Chondrocyte (in vitro differentiated cells): ENCODE data around the gene CFD. TPM values are rescaled to one million over a fixed set of nuclear protein-coding genes. Genes with fewer than 3 reads are reported as not detected.

ENCODE experiments used
- DNase-seq: peaks from one replicate; pipeline ENCODE4 v3.0.0; 2021; ENCODE audit warnings: mixed read lengths, low spot score
- H3K27ac Mint-ChIP-seq: one replicate; pipeline ENCODE4 v1.8.0; 2021; ENCODE audit warnings: mild to moderate bottlenecking, moderate library complexity, mixed read lengths; ENCODE audit not compliant: unreplicated experiment
- H3K27me3 Mint-ChIP-seq: 2 replicates; pipeline ENCODE4 v1.8.0; 2021; ENCODE audit warnings: low read depth, mixed read lengths
- H3K36me3 Mint-ChIP-seq: 2 replicates; pipeline ENCODE4 v1.8.0; 2021; ENCODE audit warnings: low read depth, mixed read lengths
- H3K4me1 Mint-ChIP-seq: 2 replicates; pipeline ENCODE4 v1.8.0; 2021; ENCODE audit warnings: low read depth, mild to moderate bottlenecking, mixed read lengths
- H3K4me3 Mint-ChIP-seq: one replicate; pipeline ENCODE4 v1.8.0; 2021; ENCODE audit warnings: mild to moderate bottlenecking, moderate library complexity, mixed read lengths; ENCODE audit not compliant: unreplicated experiment
- H3K9me3 Mint-ChIP-seq: 2 replicates; pipeline ENCODE4 v1.8.0; 2021; ENCODE audit warnings: low read depth, mixed read lengths
- CTCF ChIP-seq: fragments of 200-600 bp; sonication (generic); IDR thresholded peaks from 2 replicates; pipeline ENCODE4 v1.5.0; 2021; ENCODE audit warnings: antibody characterized with exemption, mild to moderate bottlenecking, moderate library complexity
- total RNA-seq: library from RNA; stranded (reverse); gene quantifications from 3 replicates; pipeline ENCODE4 v1.2.1, GENCODE V29; 2021

Gene CFD
- total RNA-seq, 1 donor from 2014 or later: 1.8 TPM

DNA sequence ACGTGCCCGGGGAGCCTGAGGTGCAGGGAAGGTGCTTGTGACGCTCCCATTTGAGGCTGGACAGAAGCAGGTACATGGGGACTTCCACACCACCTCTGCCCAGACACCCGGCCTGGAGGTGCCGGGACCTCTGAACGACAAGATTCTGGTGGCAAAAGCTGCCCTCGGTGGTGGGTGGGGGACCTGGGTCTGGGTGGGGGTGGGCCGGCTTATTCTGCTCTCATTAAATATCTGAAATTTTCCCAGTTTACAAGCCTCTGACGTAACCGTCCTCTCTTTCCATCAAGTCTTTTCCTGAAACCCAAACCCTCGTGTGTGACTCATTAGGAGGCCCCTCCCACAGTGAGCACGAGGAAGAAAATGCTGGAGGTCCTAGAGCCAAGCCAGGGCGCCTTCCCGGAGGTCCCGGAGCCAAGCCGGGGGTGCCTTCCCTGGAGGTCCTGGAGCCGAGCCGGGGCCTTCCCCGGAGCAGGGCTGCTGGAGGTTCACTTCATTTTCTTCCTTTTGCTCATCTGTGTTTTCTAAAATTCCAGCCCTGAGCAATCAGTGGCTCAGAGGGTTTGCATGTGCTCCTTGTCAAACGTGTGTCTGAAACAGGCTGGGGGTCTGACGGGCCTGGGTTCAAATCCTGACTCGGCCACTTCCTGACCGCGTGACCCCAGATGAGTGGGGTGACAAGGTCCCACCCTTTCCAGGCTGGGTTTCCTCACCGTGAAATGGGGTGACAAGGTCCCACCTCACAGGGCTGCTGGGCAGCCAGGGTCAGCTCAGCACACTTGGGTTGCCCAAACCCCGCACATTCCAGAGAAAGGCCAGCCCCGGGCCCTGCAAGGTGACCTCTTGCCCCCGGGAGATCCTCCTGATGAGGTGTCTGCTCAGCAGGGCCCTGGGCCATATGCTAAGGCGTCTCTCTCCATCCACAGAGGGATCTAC lies 10.0 kb downstream of the CFD start:
- H3K27ac Mint-ChIP-seq: peak overlapping the region; percentile 86

GRCh38 chr19:870314-870713 lies 10.8 kb downstream of the CFD start:
- peak overlapping the region; percentile 86 for H3K27ac Mint-ChIP-seq
- H3K36me3 Mint-ChIP-seq: peaks cover 8% of the 10 kb centered on the region
- H3K27me3 Mint-ChIP-seq: no peaks in the 10 kb centered on the region
- no peak for DNase-seq
- no peak for TF ChIP-seq CTCF
- H3K4me3 Mint-ChIP-seq: no peak overlapping the region
- no peaks in the 10 kb centered on the region for H3K9me3 Mint-ChIP-seq
- peaks cover 45% of the 10 kb centered on the region for H3K4me1 Mint-ChIP-seq

More for the DNA sequence above, 10.0 kb downstream of the CFD start:
- TF ChIP-seq CTCF: no peak
- peaks cover 8% of the 10 kb centered on the region for H3K36me3 Mint-ChIP-seq
- no peaks in the 10 kb centered on the region for H3K9me3 Mint-ChIP-seq
- no peak overlapping the region for H3K4me3 Mint-ChIP-seq
- H3K27me3 Mint-ChIP-seq: no peaks in the 10 kb centered on the region
- peaks cover 45% of the 10 kb centered on the region for H3K4me1 Mint-ChIP-seq
- no peak for DNase-seq

DNA sequence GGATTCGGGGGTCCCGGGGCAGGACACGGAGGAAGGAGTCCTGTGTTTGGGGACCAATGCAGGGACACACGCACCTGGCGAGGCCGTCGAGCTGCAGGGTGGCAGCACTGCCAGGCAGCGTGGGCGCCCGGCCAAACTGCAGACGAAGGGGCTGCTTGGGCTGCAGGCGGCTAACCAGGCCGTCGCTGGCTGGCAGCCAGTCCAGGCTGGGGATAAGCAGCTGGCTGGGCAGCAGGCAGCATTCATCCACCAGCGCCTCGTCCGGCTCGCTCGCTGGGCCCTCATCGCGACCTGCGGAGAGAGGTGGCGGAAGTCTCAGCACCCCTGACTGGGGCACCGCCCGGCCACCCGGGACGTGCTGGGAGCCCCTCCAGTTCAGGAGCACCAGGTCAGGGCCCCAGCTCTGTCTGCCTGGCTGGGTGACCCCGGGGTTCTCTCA lies 11.5 kb downstream of the CFD start:
- H3K4me3 Mint-ChIP-seq: no peak overlapping the region
- H3K36me3 Mint-ChIP-seq: peaks cover 8% of the 10 kb centered on the region
- peak; percentile 93 for DNase-seq
- no peaks in the 10 kb centered on the region for H3K9me3 Mint-ChIP-seq
- H3K27me3 Mint-ChIP-seq: no peaks in the 10 kb centered on the region
- H3K4me1 Mint-ChIP-seq: peaks cover 45% of the 10 kb centered on the region
- TF ChIP-seq CTCF: no peak
- peak overlapping the region; percentile 88 for H3K27ac Mint-ChIP-seq

DNA sequence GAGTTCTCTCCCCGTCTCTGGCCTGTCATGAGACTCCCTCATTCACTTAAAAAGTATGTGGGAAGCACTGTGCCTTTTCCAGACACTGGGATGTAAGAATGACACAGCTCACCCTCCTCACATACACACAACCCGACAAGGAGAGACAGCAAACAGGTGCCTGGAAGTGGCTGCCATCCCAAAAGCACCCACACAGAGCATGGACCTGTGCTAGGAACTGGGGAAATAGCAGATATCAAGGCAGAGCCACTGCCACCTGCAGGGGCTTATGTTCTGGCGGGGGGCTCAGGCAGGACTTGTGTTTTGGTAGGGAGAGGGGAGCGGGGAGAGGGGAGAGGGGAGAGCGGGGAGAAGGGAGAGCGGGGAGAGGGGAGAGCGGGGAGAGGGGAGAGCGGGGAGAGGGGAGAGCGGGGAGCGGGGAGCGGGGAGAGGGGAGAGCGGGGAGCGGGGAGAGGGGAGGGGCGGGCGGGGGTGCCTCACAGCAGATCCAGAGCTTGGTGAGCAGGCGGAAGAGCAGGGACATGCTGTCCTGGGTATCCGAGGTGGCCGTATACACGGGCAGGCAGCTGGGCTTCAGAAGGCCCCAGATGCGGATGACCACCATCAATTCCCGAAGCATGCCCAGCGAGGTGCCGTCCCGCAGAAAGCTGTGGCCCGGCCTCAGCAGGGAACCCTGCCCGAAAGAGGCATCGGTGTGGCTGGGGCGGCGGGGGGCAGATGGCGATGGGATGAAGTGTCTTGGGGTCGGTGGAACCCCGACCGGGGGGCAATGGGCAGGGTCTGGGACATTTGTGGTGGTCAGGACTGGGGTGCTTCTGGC lies 12.2 kb downstream of the CFD start:
- TF ChIP-seq CTCF: no peak
- Mint-ChIP-seq H3K27me3 (no peaks in the 10 kb centered on the region), H3K9me3 (no peaks in the 10 kb centered on the region), H3K36me3 (peaks cover 11% of the 10 kb centered on the region), H3K4me3 (peak overlapping the region; percentile 25), H3K27ac (peak overlapping the region; percentile 88), H3K4me1 (peaks cover 45% of the 10 kb centered on the region)
- DNase-seq: peak; percentile 91
